Fibroblast of the aortic adventitia (primary cell): Measurements from ENCODE around the gene TMEM151B. TPM values are rescaled to one million over a fixed set of nuclear protein-coding genes. Genes with fewer than 3 reads are reported as not detected.

ENCODE experiments used
- DNase-seq: peaks from one replicate; pipeline ENCODE4 v3.0.0-alpha.2; 2010; ENCODE audit warnings: low read depth
- H3K4me3 ChIP-seq: 2 replicates; pipeline ENCODE4 v1.5.1; 2011; ENCODE audit warnings: low read depth, mild to moderate bottlenecking, control low read depth, low read length, moderate library complexity
- CTCF ChIP-seq: IDR thresholded peaks from 2 replicates; pipeline ENCODE4 v1.5.1; 2011; ENCODE audit warnings: mild to moderate bottlenecking, low read length, control low read depth, inconsistent platforms; ENCODE audit not compliant: insufficient read depth
- total RNA-seq: library from RNA; depleted of rRNA; stranded (reverse); fragments of >200 nt; gene quantifications from 2 replicates; pipeline ENCODE4 v1.2.3, GENCODE V29; 2012; ENCODE audit warnings: low replicate concordance

TMEM151B gene
- total RNA-seq, 1 donor = not detected

GRCh38 chr6:44234101-44235025 lies 35.9 kb upstream of the TMEM151B start:
- DNase-seq = peak; percentile 85
- H3K4me3 ChIP-seq = no peak overlapping the region
- TF ChIP-seq CTCF = peak; percentile 96

- H3K4me3 ChIP-seq = no peak overlapping the region
- no peak for DNase-seq
- TF ChIP-seq CTCF = no peak
Observed at GRCh38 chr6:44235269-44235668, 35.0 kb upstream of the TMEM151B start.

- DNase-seq = no peak
- no peak for TF ChIP-seq CTCF
- H3K4me3 ChIP-seq = no peak overlapping the region
Observed at GRCh38 chr6:44235891-44236516, 34.2 kb upstream of the TMEM151B start.

- peak overlapping the region; percentile 67 for H3K4me3 ChIP-seq
- no peak for TF ChIP-seq CTCF
- DNase-seq = peak; percentile 88
Observed at GRCh38 chr6:44237021-44237812, 33.0 kb upstream of the TMEM151B start.

- peak overlapping the region; percentile 67 for H3K4me3 ChIP-seq
- peak; percentile 84 for TF ChIP-seq CTCF
- peak; percentile 59 for DNase-seq
Observed at GRCh38 chr6:44237813-44238433, 32.3 kb upstream of the TMEM151B start.

- no peak for DNase-seq
- no peak for TF ChIP-seq CTCF
- H3K4me3 ChIP-seq = no peak overlapping the region
Observed at GRCh38 chr6:44238687-44239350, 31.4 kb upstream of the TMEM151B start.
